HG03460 (cell line): ENCODE results near the gene TECPR2.
"Not testable (repeated sequence)": the region's sequence is repeated elsewhere in the genome, so short reads cannot be mapped to it uniquely, and the experiment has no call there.

Experiments used
- ATAC-seq: cut with Tn5 transposase; IDR thresholded peaks from one replicate; pipeline ENCODE4 v1.9.1; 2021; ENCODE audit not compliant: unreplicated experiment

The TECPR2 gene

DNA sequence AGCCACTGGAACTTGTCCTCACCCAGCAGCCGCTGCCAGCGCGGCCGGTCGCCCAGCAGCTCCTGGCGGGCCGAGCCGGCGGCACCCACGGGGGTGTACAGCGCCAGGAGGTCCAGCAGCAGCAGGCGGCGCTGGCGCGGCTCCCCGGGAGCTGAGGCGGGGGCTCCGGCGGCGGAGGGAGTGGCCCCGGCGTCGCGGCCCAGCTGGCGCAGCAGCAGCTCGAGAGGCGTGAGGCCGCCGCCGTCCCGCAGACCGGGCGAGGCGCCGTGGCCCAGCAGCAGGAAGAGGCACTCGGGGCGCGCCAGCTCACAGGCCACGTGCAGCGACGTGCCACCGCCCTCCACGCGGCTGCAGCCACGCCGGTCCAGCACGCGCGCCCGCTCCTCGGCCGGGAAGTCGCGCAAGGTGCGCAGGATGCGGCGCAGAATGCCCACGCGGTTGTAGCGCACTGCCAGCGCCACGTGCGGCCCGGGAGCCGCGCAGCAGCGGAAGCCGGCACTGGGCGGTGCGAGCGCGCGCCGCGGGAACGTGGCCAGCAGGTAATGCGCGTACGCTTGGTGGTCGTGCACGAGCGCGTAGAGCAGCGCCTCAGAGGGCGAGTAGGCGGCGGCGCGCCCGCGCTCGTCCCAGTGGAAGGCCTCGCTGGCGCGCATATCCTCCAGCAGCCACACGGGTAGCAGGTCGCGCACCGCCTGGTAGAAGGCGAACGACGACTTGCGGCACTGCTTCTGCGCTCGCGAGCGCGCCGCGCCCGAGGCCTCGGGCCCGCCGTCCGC is 144.5 kb downstream of the TECPR2 start:
- ATAC-seq: no peak

- no peak for ATAC-seq
Measured at GRCh38 chr14:102507857-102508312, 145.1 kb downstream of the TECPR2 start.

DNA sequence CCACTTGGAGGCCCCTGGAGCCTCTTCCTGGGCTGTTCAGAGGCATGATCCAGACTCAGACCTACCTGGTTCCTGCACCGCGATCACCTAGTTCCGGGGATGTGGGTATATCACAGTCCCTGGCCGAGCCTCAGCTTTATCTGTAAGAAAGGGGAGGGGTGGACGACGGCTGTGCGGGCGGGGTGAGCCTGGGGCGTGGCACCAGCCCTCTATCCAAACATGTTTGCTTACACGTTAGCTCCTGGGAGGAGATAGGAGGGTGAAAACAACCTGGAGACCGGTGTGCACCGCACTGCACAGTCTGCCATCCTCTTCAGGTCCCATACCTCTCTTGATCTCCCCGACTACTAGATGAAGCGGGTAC is 145.7 kb downstream of the TECPR2 start:
- ATAC-seq: no peak

DNA sequence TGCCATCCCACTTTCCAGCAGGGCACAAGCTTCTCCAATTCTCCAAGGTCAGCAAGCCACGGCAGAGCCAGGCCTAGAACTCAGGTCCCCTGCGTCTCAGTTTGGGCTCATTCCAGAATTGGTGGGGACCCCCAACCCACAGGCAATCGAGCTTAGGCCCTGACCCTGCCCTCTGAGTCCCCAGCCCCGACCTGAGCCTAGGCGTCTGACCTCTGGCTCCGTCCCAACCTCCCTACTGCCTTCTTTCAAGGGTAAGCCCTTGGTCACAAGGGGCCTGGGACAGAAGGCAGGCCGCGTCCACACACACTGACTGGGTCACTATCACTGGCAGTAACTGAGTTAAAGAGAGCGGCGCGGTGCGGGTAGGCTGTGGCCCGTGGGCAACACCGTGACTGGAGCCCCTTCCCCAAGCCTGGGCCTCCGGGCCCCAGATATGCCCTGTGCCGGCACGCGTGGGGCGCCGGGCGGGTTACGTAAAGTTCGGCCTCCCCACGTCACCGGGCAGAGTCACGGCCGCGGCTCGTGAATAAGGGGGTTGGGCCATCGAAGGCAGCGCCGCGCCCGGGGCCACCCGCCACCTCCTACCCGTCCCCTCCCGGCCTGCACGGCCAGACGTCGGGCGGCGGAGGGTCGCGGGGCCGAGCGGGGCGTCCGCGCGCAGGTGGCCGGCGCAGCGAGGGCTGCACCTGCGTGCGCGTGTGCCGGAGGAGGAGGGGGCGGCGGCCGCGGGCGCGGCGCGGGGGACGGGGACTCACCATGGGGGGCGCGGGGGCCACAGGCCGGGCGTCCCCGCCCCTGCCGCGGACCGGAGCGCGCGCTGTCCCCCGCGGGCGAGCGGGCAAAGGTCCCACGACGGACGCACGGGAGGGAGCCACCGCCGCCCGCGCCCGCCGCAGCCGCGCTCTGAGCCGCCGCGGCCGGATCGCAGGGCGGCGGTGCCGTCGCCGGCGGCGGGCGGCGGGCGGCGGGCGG is 146.3 kb downstream of the TECPR2 start:
- no peak for ATAC-seq

DNA sequence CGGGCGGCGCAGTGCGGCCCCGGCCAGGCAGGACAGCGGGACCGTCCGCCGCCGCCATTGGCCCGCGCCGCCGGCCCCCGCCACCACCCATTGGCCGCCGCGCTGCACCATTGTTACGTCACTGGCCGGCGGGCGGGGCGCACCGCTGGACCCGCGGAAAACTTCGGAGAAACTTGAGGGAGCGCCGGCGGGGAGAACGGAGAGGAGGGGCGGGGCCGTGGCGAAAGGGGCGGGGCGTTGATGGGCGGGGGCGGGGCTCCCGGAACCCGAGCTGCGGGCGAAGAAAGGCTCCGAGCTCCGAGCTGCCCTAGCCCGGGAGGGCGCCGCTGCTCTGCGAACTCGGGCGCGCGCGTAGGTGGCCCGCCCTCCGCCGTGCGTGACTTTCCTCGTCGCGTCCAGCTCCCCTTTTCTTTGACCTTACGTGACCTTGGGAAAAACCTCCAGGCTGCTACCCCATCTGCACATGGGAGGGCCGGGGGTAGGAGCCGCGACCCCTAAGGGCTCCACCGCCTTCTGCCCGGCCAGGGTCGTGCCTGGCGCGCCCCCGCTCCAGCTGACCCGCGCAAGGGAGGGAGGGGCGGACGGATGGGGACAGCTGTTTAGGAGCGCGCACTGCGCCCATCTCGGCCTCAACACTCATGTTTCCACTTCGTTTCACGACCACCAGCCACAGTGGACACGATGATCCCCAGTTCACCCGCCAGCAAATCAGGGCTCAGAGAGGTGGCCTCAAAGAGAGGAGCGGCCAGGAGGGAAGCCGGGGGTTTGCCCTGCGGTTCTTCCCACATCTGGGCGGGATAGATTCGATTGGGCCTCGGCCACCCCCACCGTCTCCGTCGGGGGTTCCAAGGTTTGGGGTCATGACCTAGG is 147.2 kb downstream of the TECPR2 start, which contains the start of gene ANKRD9:
TSS of gene ANKRD9 (minus strand) at position 31 of the 870 bp plus-strand sequence. CDS start 1,887 bp downstream, outside the sequence.
- ATAC-seq: peak; percentile 81

- ATAC-seq: no peak
Measured at GRCh38 chr14:102510616-102511520, 148.1 kb downstream of the TECPR2 start.

DNA sequence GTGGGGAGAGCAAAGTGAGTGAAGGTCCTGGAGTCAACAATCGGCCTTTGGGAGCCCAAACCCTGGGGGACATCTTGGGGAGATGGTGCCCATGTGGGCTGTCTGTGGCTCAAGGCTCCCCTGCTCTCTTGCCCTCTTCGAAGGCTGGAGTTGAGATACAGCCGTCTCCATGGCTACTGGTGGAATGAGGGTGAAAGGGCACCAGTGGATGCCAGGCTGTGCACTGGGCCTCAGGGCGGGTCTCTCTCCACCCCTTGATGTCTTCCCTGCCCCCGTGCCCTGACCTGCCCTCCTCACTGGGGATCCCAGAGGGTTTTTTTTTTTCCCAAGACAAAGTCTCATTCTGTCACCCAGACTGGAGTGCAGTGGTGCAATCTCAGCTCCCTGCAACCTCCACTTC is 148.8 kb downstream of the TECPR2 start:
- ATAC-seq: no peak

GRCh38 chr14:102512793-102513300 is 150.1 kb downstream of the TECPR2 start:
- ATAC-seq: no peak

DNA sequence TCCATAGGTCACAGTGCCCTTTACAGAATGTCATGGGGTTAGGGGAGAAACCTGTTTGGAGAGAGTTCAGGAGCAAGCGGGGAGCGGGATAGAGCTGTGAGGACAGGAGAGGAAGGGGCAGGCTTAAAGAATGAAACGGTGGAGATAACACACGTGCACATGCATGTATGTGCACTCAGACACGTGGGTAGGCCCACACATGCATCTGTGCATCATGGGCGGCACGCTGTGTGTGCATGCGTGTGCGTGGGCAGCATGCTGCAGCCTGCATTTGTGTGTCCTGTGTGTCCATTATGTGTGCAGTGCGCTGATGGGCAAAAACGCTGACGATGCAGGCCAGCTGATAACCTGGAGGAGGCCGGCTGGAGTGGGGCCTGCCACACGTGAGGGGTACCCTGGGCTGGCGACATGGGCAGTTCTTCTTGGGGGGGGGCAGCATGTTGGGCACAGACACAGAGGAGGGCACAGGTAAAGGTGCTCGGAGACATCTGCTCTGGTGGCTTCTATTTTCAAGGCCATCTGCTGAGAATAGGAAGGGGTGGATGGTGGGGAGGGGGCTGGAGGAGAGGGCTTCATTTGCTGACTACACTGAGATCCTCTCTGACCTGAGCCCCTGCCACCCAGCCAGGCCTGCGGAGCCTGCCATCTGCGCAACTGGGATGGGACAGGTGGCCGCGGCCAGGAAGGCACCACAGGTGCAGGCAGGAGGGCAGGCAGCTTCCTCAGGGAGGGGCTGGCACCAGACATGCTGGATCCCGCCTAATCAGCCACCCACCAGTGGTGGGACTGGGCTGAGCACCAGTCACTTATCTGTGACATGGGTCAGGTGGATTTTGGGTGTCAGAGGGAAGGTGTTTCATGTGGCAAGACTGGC is 151.4 kb downstream of the TECPR2 start:
- ATAC-seq: no peak

DNA sequence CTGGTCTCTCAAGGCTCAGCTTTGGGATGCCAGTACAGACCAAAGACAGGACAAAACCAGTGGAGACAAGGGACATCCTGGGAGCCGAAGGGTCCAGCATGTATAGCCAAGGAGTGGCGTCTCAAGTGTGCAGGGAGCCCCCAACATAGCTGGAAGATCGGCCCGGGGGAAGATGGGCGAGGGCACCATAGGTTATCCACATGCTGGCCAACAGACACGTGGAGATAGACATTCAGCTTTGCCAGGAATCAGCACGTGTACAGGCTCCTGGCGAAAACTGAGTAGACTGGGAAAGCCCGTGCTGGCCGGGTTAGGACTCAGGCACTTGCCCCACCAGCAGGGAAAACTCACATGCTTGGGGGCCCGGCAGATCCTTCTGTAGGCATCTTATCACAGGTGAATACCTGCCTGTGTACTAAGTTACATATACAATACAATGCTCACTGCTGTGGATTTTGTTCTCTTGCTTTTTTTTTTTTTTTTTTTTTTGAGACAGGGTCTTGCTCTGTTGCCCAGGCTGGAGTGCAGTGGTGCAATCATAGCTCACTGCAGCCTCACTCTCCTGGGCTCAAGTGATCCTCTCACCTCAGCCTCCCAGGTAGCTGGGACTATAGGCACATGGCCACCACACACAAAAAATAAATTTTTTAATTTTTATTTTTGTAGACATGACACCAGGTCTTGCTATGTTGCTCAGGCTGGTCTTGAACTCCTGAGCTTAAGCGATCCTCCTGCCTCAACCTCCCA is 152.4 kb downstream of the TECPR2 start:
- no peak for ATAC-seq

DNA sequence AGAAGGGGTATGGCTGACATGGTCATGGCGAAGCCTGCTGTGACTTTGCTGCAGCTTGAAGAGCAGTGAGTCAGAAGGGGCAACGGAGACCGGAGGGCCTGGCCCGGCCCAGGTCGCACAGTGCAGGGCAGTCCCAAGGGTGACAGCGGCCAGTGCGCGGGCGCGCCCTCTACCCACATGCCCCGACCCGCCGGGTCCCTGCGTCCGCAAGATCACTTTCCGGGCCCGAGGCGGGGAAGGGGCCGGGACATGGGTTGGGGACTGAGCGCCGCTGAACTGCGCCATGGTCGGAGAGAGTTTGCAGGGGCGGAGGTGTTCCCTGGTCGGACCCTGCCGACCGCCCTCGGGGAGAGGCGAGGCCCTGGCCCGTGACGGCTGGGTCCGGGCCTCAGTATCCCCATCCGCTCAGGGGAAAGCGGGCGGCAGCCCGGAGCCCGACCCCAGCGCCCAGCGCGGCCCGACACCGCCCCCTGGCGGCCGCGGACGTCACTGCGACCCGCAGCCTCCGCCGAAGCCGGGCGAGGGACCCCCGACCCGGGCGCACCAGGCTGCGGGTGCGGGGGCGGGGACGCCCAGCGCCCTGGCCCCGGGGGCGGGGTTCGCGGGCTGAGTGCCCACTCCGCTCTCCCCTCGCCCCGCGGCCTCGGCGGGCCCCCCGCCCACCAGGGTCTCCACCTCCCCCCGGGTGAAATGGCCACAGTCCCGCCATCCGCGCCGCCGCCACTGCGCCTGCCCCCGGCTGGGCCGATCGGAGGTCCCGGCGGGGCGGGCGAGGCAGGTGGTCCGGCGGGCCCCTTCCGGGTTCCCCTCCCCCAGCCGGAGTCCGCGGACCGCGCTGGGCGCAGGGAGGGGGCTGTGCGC is 154.0 kb downstream of the TECPR2 start:
- ATAC-seq: peak; percentile 55

GRCh38 chr14:102517392-102518062 is 154.8 kb downstream of the TECPR2 start:
- ATAC-seq: no peak

DNA sequence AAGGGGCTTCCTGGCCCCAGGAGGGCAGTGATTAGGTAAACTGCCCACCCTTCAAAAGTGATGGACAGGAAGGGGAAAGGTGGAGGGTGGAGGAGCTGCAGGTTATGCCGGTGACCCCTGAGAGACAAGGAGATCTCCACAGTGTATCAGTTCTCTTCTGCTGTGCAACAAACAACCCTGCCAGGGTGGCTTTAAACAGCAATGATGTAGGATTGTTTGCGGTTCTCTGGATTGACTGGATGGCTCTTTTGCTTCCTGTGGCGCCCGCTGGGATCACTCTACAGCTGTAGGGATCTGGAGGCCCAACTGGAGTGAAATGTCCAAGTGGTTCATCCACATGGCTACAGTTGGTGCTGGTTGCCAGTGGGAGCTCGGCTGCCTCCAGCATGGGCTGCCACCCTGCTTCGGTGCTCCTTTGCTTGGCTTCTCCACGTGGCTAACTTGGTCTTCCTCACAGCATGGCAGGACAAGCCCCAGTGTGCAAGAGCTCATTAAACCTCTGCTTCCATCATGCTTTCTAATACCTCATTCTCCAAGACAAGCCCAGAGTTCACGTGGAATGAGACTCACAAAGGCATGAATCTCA is 155.4 kb downstream of the TECPR2 start:
- no peak for ATAC-seq

DNA sequence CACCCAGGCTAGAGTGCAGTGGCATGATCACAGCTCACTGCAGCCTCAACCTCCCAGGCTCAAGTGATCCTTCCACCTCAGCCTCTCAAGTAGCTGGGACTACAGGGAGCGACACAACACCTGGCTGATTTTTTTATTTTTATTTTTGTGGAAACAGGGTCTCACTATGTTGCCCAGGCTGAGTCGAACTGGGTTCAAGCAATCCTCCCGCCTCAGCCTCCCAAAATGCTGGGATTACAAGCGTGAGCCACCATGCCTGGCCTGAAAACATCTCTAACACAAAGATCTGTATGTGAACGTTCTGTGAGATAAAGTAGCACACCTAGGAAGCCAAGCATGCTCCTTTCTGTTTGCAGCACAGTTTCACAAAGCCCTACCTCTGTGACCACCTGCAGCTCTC is 157.0 kb downstream of the TECPR2 start:
- ATAC-seq: not testable (repeated sequence)

GRCh38 chr14:102523200-102523568 is 160.4 kb downstream of the TECPR2 start:
- ATAC-seq: no peak
